Stomach (tissue), 19 donors: Measurements from ENCODE around the gene POC5. TPM values are rescaled to one million over a fixed set of nuclear protein-coding genes. Genes with fewer than 3 reads are reported as not detected.

ENCODE experiments used
- DNase-seq, 2 donors: peaks; one replicate each; pipeline versions ENCODE4 v3.0.0 to v3.0.0-alpha.2; 2013 to 2019
- H3K27ac ChIP-seq, 5 donors: fragments of 200-600 bp in 4 of 5; sonication (generic) in 4 of 5; one replicate each; pipeline ENCODE4 v1.5.1; 2013 to 2019; ENCODE audit warnings: mild to moderate bottlenecking in 1 of 5, moderate library complexity in 1 of 5
- H3K27me3 ChIP-seq, 3 donors: fragments of 200-600 bp; sonication (generic); one replicate each; pipeline ENCODE4 v1.5.1; 2017 to 2019; ENCODE audit warnings: mixed run types in 1 of 3
- H3K36me3 ChIP-seq, 4 donors: fragments of 200-600 bp; sonication (generic); 1 replicate in 3 of 4; 2 replicates in 1 of 4; pipeline ENCODE4 v1.5.1; 2016 to 2019
- H3K4me1 ChIP-seq, 4 donors: fragments of 200-600 bp; sonication (generic); one replicate each; pipeline ENCODE4 v1.5.1; 2016 to 2019
- H3K4me3 ChIP-seq, 4 donors: fragments of 200-600 bp; sonication (generic) in 3 of 4; one replicate each; pipeline ENCODE4 v1.5.1; 2016 to 2019; ENCODE audit warnings: mild to moderate bottlenecking in 1 of 4
- H3K9me3 ChIP-seq, 4 donors: fragments of 200-600 bp; sonication (generic); one replicate each; pipeline ENCODE4 v1.5.1; 2016 to 2019
- CTCF ChIP-seq, 7 experiments: fragments of 450-650 bp in 4 of 7; fragments of 200-600 bp in 3 of 7; sonication (generic) in 3 of 7; IDR thresholded peaks; one replicate each; pipeline ENCODE4 v1.5.1; 2016 to 2019; ENCODE audit warnings: antibody characterized with exemption in 7 of 7, control low read depth in 2 of 7, mild to moderate bottlenecking in 1 of 7
- EP300 ChIP-seq: sonication (generic); formaldehyde crosslinking; IDR thresholded peaks from one replicate; pipeline ENCODE4 v1.6.1; 2017; ENCODE audit warnings: antibody characterized with exemption
- POLR2A ChIP-seq, 4 donors: fragments of 450-650 bp; IDR thresholded peaks; one replicate each; pipeline ENCODE4 v1.6.1; 2016; ENCODE audit warnings: antibody characterized with exemption in 4 of 4, control low read depth in 2 of 4, mild to moderate bottlenecking in 1 of 4, moderate library complexity in 1 of 4
- POLR2AphosphoS5 ChIP-seq, 3 donors: sonication (generic); formaldehyde crosslinking; IDR thresholded peaks; one replicate each; pipeline ENCODE4 v1.6.1; 2016; ENCODE audit warnings: antibody characterized with exemption in 3 of 3
- WGBS, 5 donors: extraction: QIAGEN DNeasy Blood & Tissue Kit in 3 of 5; methylation state at CpG; one replicate each; pipeline versions ENCODE4 v1.1.5 to v1.1.7; 2013 to 2018; 5-methylcytosine and 5-hydroxymethylcytosine counted together
- intact Hi-C: fragments of 100-400 bp; cut with DNase I; formaldehyde crosslinking; loops from one replicate; pipeline ENCODE4 v1.15.1; 2023; ENCODE audit warnings: low total_unique reads
- long read RNA-seq, 10 donors: transcript quantifications; one replicate each; lab custom pipeline, GENCODE V29; 2026
- polyA plus RNA-seq, 3 donors: library from polyadenylated mRNA; stranded (reverse); fragments of 200-250 nt; gene quantifications; one replicate each; pipeline ENCODE4 v1.2.3, GENCODE V29; 2013
- total RNA-seq, 5 donors: library from RNA; depleted of rRNA; stranded (reverse); fragments of >200 nt; gene quantifications; one replicate each; pipeline versions ENCODE4 v1.1.0 to v1.2.3, GENCODE V29; 2014 to 2016
- donor health status: healthy with polysubstance abuse.
- donor health status: Bipolar disorder and iron deficiency.
- donor health status: healthy.

Gene POC5
- total RNA-seq (100 to 1,000 TPM in 1 of 5 donors, 10 to 100 TPM in 2, 1 to 10 TPM in 2; 3.1 to 135 (median 15.2) TPM), polyA plus RNA-seq (1 to 10 TPM; 5.2 to 6.1 (median 5.4) TPM)
- long read RNA-seq, donor 1, result 0 reads
- long read RNA-seq, donor 2, partial matches to known transcripts, result 0 of 2 reads
- long read RNA-seq, donor 2, other reads (novel, unspliced or antisense), result 0 of 2 reads
- long read RNA-seq, donor 3, result 0 reads
- long read RNA-seq, donor 4, partial matches to known transcripts, result 0 of 1 reads
- long read RNA-seq, donor 4, other reads (novel, unspliced or antisense), result 0 of 1 reads
- long read RNA-seq, donor 5, partial matches to known transcripts, result 0 of 1 reads
- long read RNA-seq, donor 5, other reads (novel, unspliced or antisense), result 0 of 1 reads
- long read RNA-seq, donor 6, partial matches to known transcripts, result 0 of 2 reads
- long read RNA-seq, donor 6, other reads (novel, unspliced or antisense), result 0 of 2 reads
- long read RNA-seq, donor 7, partial matches to known transcripts, result 0 of 4 reads
- long read RNA-seq, donor 7, other reads (novel, unspliced or antisense), result 0 of 4 reads
- long read RNA-seq, donor 8, partial matches to known transcripts, result 0 of 1 reads
- long read RNA-seq, donor 8, other reads (novel, unspliced or antisense), result 0 of 1 reads
- long read RNA-seq, donor 9, result 0 reads
- long read RNA-seq, donor 10, partial matches to known transcripts, result 0 of 1 reads
- long read RNA-seq, donor 10, other reads (novel, unspliced or antisense), result 0 of 1 reads

- DNase-seq, result peak; percentile 98
- TF ChIP-seq POLR2AphosphoS5 (IDR thresholded peaks at IDR 0.05) (peak; percentile 30 to 91 (median 88)), CTCF (IDR thresholded peaks at IDR 0.05) (no peak)
- Histone ChIP-seq H3K4me3 (peak within 1 kb of the TSS; percentile 75 to 85 (median 80)), H3K4me1 (peaks cover 4 to 22% (median 16%) of the 10 kb centered on the region in 4 donors), H3K9me3 (no peaks in the 10 kb centered on the region), H3K27ac (peak within 1 kb of the TSS; percentile 80 to 91 (median 87)), H3K27me3 (no peaks in the 10 kb centered on the region), H3K36me3 (peaks cover 0 to 2% (median 0%) of the 10 kb centered on the region in 4 donors)
- WGBS, 5 donors, result 9 to 29% (median 10%) methylated on average over 16 to 51 of the region's 51 CpGs
- intact Hi-C loops, result no loop called here
Observed at GRCh38 chr5:75717082-75717922, at the start of gene POC5. Gene POC5, minus strand, starts transcription at chr5:75717437. Its CDS starts 4,500 bp downstream, at chr5:75712937.

- 80 to 89% (median 85%) methylated on average over 5 of the region's 5 CpGs for WGBS, 5 donors
- TF ChIP-seq CTCF (IDR thresholded peaks at IDR 0.05), result no peak
- TF ChIP-seq POLR2AphosphoS5 (IDR thresholded peaks at IDR 0.05), result no peak
- TF ChIP-seq EP300, result no peak
- no peak for TF ChIP-seq POLR2A (IDR thresholded peaks at IDR 0.05)
- intact Hi-C loops, result no loop called here
Observed at GRCh38 chr5:75758116-75758515, 40.9 kb upstream of the POC5 start.

GRCh38 chr5:75756981-75757380, 39.7 kb upstream of the POC5 start:
- no peak for TF ChIP-seq POLR2AphosphoS5 (IDR thresholded peaks at IDR 0.05)
- TF ChIP-seq CTCF (IDR thresholded peaks at IDR 0.05), result no peak
- no peak for TF ChIP-seq POLR2A (IDR thresholded peaks at IDR 0.05)
- TF ChIP-seq EP300, result no peak
- intact Hi-C loops, result no loop called here
- Histone ChIP-seq H3K27me3 (peaks cover 0 to 4% (median 4%) of the 10 kb centered on the region in 3 donors), H3K9me3 (no peaks in the 10 kb centered on the region), H3K27ac (no peak overlapping the region), H3K36me3 (no peaks in the 10 kb centered on the region), H3K4me1 (no peaks in the 10 kb centered on the region), H3K4me3 (no peak overlapping the region)
- DNase-seq, result no peak

More at GRCh38 chr5:75758116-75758515, 40.9 kb upstream of the POC5 start:
- no peaks in the 10 kb centered on the region for H3K9me3 ChIP-seq
- H3K4me3 ChIP-seq, result no peak overlapping the region
- H3K27ac ChIP-seq, result no peak overlapping the region
- H3K36me3 ChIP-seq, result no peaks in the 10 kb centered on the region
- DNase-seq, result no peak
- H3K27me3 ChIP-seq, result peaks cover 0 to 4% (median 4%) of the 10 kb centered on the region in 3 donors
- no peaks in the 10 kb centered on the region for H3K4me1 ChIP-seq

GRCh38 chr5:75756211-75756610, 39.0 kb upstream of the POC5 start:
- Histone ChIP-seq H3K4me1 (no peaks in the 10 kb centered on the region), H3K27me3 (peaks cover 0 to 4% (median 4%) of the 10 kb centered on the region in 3 donors), H3K4me3 (no peak overlapping the region), H3K9me3 (no peaks in the 10 kb centered on the region), H3K27ac (no peak overlapping the region), H3K36me3 (no peaks in the 10 kb centered on the region)
- DNase-seq, result no peak
- intact Hi-C loops, result no loop called here
- WGBS, 5 donors, result 4 to 37% (median 13%) methylated on average over 2 of the region's 2 CpGs
- no peak for TF ChIP-seq POLR2AphosphoS5 (IDR thresholded peaks at IDR 0.05)
- TF ChIP-seq EP300, result no peak
- no peak for TF ChIP-seq POLR2A (IDR thresholded peaks at IDR 0.05)
- no peak for TF ChIP-seq CTCF (IDR thresholded peaks at IDR 0.05)
